IMR-90 (cell line): ENCODE data around the gene LRPPRC. TPM values are rescaled to one million over a fixed set of nuclear protein-coding genes. Genes with fewer than 3 reads are reported as not detected.

Experiments used
- ATAC-seq: fragments of 200-7000 bp; cut with Tn5 transposase; 2 replicates; pipeline ENCODE4 v1.9.1; 2020; ENCODE audit warnings: low read depth, mild to moderate bottlenecking, moderate library complexity
- BruUV-seq: library from RNA; stranded (reverse); fragments of 400-500 nt; replicated peaks from 2 replicates; lab custom pipeline; 2021; lab: Mats Ljungman, UMichigan
- CTCF ChIA-PET: fragments of 300-600 bp; formaldehyde crosslinking; extraction: SDS; loops from one replicate; lab custom pipeline; 2021; ENCODE audit warnings: antibody characterized with exemption; lab: Yijun Ruan, JAX
- POLR2A ChIA-PET: fragments of 300-600 bp; sonication (Branson Sonifier 250); formaldehyde crosslinking; loops from one replicate; lab custom pipeline; 2022; ENCODE audit warnings: antibody characterized with exemption; ENCODE audit not compliant: unreplicated experiment; lab: Charles Lee
- DNase-seq: peaks from one replicate; pipeline ENCODE4 v3.0.0; 2013
- H2AFZ ChIP-seq: replicated peaks from 2 replicates; pipeline ENCODE3; 2013; ENCODE audit warnings: low read length, mild to moderate bottlenecking; ENCODE audit not compliant: poor library complexity
- H2AK5ac ChIP-seq: 2 replicates; pipeline ENCODE4 v1.6.1; 2013; ENCODE audit warnings: low read depth, low read length, inconsistent platforms
- H2AK9ac ChIP-seq: replicated peaks from 2 replicates; pipeline ENCODE3; 2013; ENCODE audit warnings: mild to moderate bottlenecking, low read depth, low read length, moderate library complexity; ENCODE audit not compliant: poor library complexity
- H2BK120ac ChIP-seq: 2 replicates; pipeline ENCODE4 v1.6.1; 2013; ENCODE audit warnings: low read depth, low read length, inconsistent platforms
- H2BK15ac ChIP-seq: 3 replicates; pipeline ENCODE4 v1.6.1; 2013; ENCODE audit warnings: low read depth, low read length, inconsistent platforms
- H2BK20ac ChIP-seq: 2 replicates; pipeline ENCODE4 v1.6.1; 2013; ENCODE audit warnings: low read depth, mild to moderate bottlenecking, inconsistent platforms, low read length, moderate library complexity
- H2BK5ac ChIP-seq: 2 replicates; pipeline ENCODE4 v1.6.1; 2013; ENCODE audit warnings: mild to moderate bottlenecking, low read depth, low read length, inconsistent platforms; ENCODE audit not compliant: poor library complexity, severe bottlenecking
- H3K14ac ChIP-seq: replicated peaks from 2 replicates; pipeline ENCODE4 v1.6.1; 2013; ENCODE audit warnings: low read depth, low read length, inconsistent platforms
- H3K18ac ChIP-seq: 2 replicates; pipeline ENCODE4 v1.6.1; 2013; ENCODE audit warnings: low read depth, low read length, control low read depth
- H3K23ac ChIP-seq: 2 replicates; pipeline ENCODE4 v1.6.1; 2013; ENCODE audit warnings: low read depth, low read length, inconsistent platforms
- H3K27ac ChIP-seq: 2 replicates; pipeline ENCODE4 v1.5.1; 2013; ENCODE audit warnings: mild to moderate bottlenecking, control low read depth, low read length; ENCODE audit not compliant: insufficient read depth
- H3K27me3 ChIP-seq: 2 replicates; pipeline ENCODE4 v1.6.1; 2013; ENCODE audit warnings: low read length; ENCODE audit not compliant: control insufficient read depth, insufficient read depth
- H3K36me3 ChIP-seq: 2 replicates; pipeline ENCODE4 v1.6.1; 2013; ENCODE audit warnings: low read length, mixed read lengths; ENCODE audit not compliant: control insufficient read depth, insufficient read depth
- H3K4ac ChIP-seq: 2 replicates; pipeline ENCODE4 v1.6.1; 2013; ENCODE audit warnings: low read depth, low read length, inconsistent platforms
- H3K4me1 ChIP-seq: 2 replicates; pipeline ENCODE4 v1.6.1; 2013; ENCODE audit warnings: low read length, mixed read lengths; ENCODE audit not compliant: control insufficient read depth, insufficient read depth
- H3K4me2 ChIP-seq: 2 replicates; pipeline ENCODE4 v1.6.1; 2013; ENCODE audit warnings: low read depth, mild to moderate bottlenecking, control low read depth, low read length, moderate library complexity
- H3K4me3 ChIP-seq: 2 replicates; pipeline ENCODE4 v1.5.1; 2013; ENCODE audit warnings: low read depth, mild to moderate bottlenecking, control low read depth, low read length, moderate library complexity; ENCODE audit not compliant: insufficient read depth
- H3K56ac ChIP-seq: 2 replicates; pipeline ENCODE4 v1.6.1; 2013; ENCODE audit warnings: low read length, inconsistent platforms; ENCODE audit not compliant: insufficient read depth; ENCODE audit errors: extremely low read depth
- H3K79me1 ChIP-seq, 2 experiments: 2 replicates each; pipeline ENCODE4 v1.6.1; 2013; ENCODE audit warnings: low read length in 2 of 2, inconsistent platforms in 1 of 2, low read depth in 1 of 2
- H3K9ac ChIP-seq: 2 replicates; pipeline ENCODE4 v1.6.1; 2013; ENCODE audit warnings: low read depth, low read length, control low read depth
- H3K9me1 ChIP-seq: 2 replicates; pipeline ENCODE4 v1.6.1; 2013; ENCODE audit warnings: low read length, inconsistent platforms; ENCODE audit not compliant: insufficient read depth
- H3K9me3 ChIP-seq: 2 replicates; pipeline ENCODE4 v1.6.1; 2013; ENCODE audit warnings: low read length; ENCODE audit not compliant: control insufficient read depth, insufficient read depth
- H4K20me1 ChIP-seq: 2 replicates; pipeline ENCODE4 v1.6.1; 2013; ENCODE audit warnings: low read length, inconsistent platforms; ENCODE audit not compliant: insufficient read depth
- H4K5ac ChIP-seq: 2 replicates; pipeline ENCODE4 v1.6.1; 2013; ENCODE audit warnings: mild to moderate bottlenecking, low read depth, low read length, control low read depth
- H4K8ac ChIP-seq, 2 experiments: 2 replicates each; pipeline ENCODE4 v1.6.1; 2013; ENCODE audit warnings: low read depth in 2 of 2, low read length in 2 of 2, control low read depth in 1 of 2, inconsistent platforms in 1 of 2
- H4K91ac ChIP-seq: 2 replicates; pipeline ENCODE4 v1.6.1; 2013; ENCODE audit warnings: low read depth, low read length, inconsistent platforms; ENCODE audit not compliant: insufficient read depth
- CEBPB ChIP-seq: IDR thresholded peaks from 2 replicates; pipeline ENCODE4 v1.6.1; 2012; ENCODE audit warnings: low read depth, low read length, improper control_type of control experiment
- MAFK ChIP-seq: IDR thresholded peaks from 2 replicates; pipeline ENCODE4 v1.6.1; 2012; ENCODE audit warnings: low read depth, low read length, improper control_type of control experiment
- NFE2L2 ChIP-seq: fragments of 150-350 bp; IDR thresholded peaks from 2 replicates; pipeline ENCODE4 v1.6.1; 2016; ENCODE audit warnings: low read depth, mild to moderate bottlenecking, low read length
- RAD21 ChIP-seq: IDR thresholded peaks from 2 replicates; pipeline ENCODE4 v1.6.1; 2012; ENCODE audit warnings: low read length, improper control_type of control experiment
- RCOR1 ChIP-seq: IDR thresholded peaks from 2 replicates; pipeline ENCODE4 v1.6.1; 2012; ENCODE audit warnings: mild to moderate bottlenecking, low read length, improper control_type of control experiment; ENCODE audit not compliant: insufficient replicate concordance
- WGBS, 2 experiments: methylation state at CpG; one replicate each; pipeline versions ENCODE4 v1.1.5 to v1.1.7; 2013; ENCODE audit warnings: missing lambda C conversion rate in 2 of 2; ENCODE audit not compliant: insufficient read length in 1 of 2; ENCODE audit errors: extremely low coverage in 2 of 2; 5-methylcytosine and 5-hydroxymethylcytosine counted together
- dilution Hi-C: fragments of 300-500 bp; cut with HindIII; formaldehyde crosslinking; loops from one replicate; pipeline ENCODE4 v1.14.3; 2018; ENCODE audit warnings: low sequenced_read_pairs; ENCODE audit not compliant: unreplicated experiment
- in situ Hi-C: fragments of 300-500 bp; cut with MboI; formaldehyde crosslinking; loops from 3 replicates; pipeline ENCODE4 v1.14.3; 2019; ENCODE audit warnings: low sequenced_read_pairs, inconsistent platforms, mixed read lengths
- intact Hi-C: fragments of 100-400 bp; cut with micrococcal nuclease; formaldehyde crosslinking; loops from 2 replicates; pipeline ENCODE4 v1.10.0; 2022
- polyA plus RNA-seq, 3 experiments: library from polyadenylated mRNA; depleted of rRNA; stranded (reverse); fragments of >200 nt; gene quantifications; 2 replicates each; pipeline ENCODE4 v1.2.3, GENCODE V29; 2012; ENCODE audit warnings: low replicate concordance in 1 of 3
- total RNA-seq: library from RNA; depleted of rRNA; stranded (reverse); fragments of >200 nt; gene quantifications from 2 replicates; pipeline ENCODE4 v1.2.3, GENCODE V29; 2012

LRPPRC gene
- total and polyA plus RNA-seq, 2 of the 4 experiments (the other 2 are of a cell fraction) = 30.4 to 36.0 TPM

GRCh38 chr2:43989545-43989944 is 6.2 kb downstream of the LRPPRC start:
- Histone ChIP-seq H3K79me1 (peaks cover 24 to 64% of the 10 kb centered on the region in 2 experiments), H4K20me1 (peaks cover 54% of the 10 kb centered on the region), H3K56ac (no peak overlapping the region), H3K18ac (no peak overlapping the region), H3K4me1 (no peaks in the 10 kb centered on the region), H2BK5ac (no peak overlapping the region), H3K4me2 (no peak overlapping the region), H2BK20ac (no peak overlapping the region), H3K23ac (no peak overlapping the region), H2BK120ac (no peak overlapping the region), H3K4ac (no peak overlapping the region), H4K5ac (no peak overlapping the region), H2AK5ac (no peak overlapping the region), H3K14ac (no peak overlapping the region), H2AK9ac (no peak overlapping the region), H4K91ac (no peak overlapping the region), H3K27me3 (no peaks in the 10 kb centered on the region), H3K4me3 (no peak overlapping the region), H3K9me3 (no peaks in the 10 kb centered on the region), H3K9me1 (peaks cover 10% of the 10 kb centered on the region), H3K36me3 (peaks cover 5% of the 10 kb centered on the region), H2AFZ (no peak overlapping the region), H3K27ac (no peak overlapping the region), H4K8ac (no peak overlapping the region), H2BK15ac (no peak overlapping the region), H3K9ac (no peak overlapping the region)
- BruUV-seq = no TSS peak
- POLR2A ChIA-PET = no interaction called here
- in situ Hi-C loops = no loop called here
- no peak for DNase-seq
- CTCF ChIA-PET = no interaction called here
- ATAC-seq = no peak
- no peak for TF ChIP-seq NFE2L2
- no peak for TF ChIP-seq MAFK
- no peak for TF ChIP-seq RAD21
- peak; percentile 63; the same call in 1 of the 2 replicates for TF ChIP-seq CEBPB
- TF ChIP-seq RCOR1 = no peak
- dilution Hi-C loops = no loop called here
- intact Hi-C loops = no loop called here
- WGBS, 2 experiments = no CpG with 5 or more reads among the region's 4 CpGs
